ENCODE data around the gene HBEGF.

- TF ChIP-seq CTCF (IDR thresholded peaks at IDR 0.05) (no peak), POLR2AphosphoS5 (IDR thresholded peaks at IDR 0.05) (no peak), POLR2A (IDR thresholded peaks at IDR 0.05) (no peak)
Observed at GRCh38 chr5:140322751-140323731, 23.4 kb downstream of the HBEGF start.
